ENCODE results near the gene GPC5. TPM values are rescaled to one million over a fixed set of nuclear protein-coding genes. Genes with fewer than 3 reads are reported as not detected.

GPC5 gene
- polyA plus RNA-seq, 2 of the 4 experiments (the other 2 are of a cell fraction), result not detected

GRCh38 chr13:92143766-92144165 is 745.3 kb downstream of the GPC5 start:
- no peak overlapping the region for H3K4me2 ChIP-seq
- no peaks in the 10 kb centered on the region for H3K4me1 ChIP-seq
- H3K27ac ChIP-seq, result no peak overlapping the region
- FAIRE-seq, result no peak
- H3K9me3 ChIP-seq, result no peaks in the 10 kb centered on the region
- no peak overlapping the region for H3K4me3 ChIP-seq
- TF ChIP-seq RFX5 (IDR thresholded peaks at IDR 0.05), result no peak
- TF ChIP-seq FOSL2 (IDR thresholded peaks at IDR 0.05), result no peak
- TF ChIP-seq FOSL2 (CRISPR knock-in tag; IDR thresholded peaks at IDR 0.05), result no peak
- no peak for TF ChIP-seq TP53 (CRISPR knock-in tag; IDR thresholded peaks at IDR 0.05)
- no peak for TF ChIP-seq ZSCAN20 (CRISPR knock-in tag; IDR thresholded peaks at IDR 0.05)
- no peak for TF ChIP-seq RAD21 (conservative IDR thresholded peaks at IDR 0.05 in 1 of 2, IDR thresholded peaks at IDR 0.05 in 1 of 2)
- no peak for TF ChIP-seq CBX8 (IDR thresholded peaks at IDR 0.05)
- TF ChIP-seq KDM1A (IDR thresholded peaks at IDR 0.05; ENCODE audit: low read depth), result no peak
- TF ChIP-seq GATA3 (IDR thresholded peaks at IDR 0.05; ENCODE audit: borderline replicate concordance), result no peak
- no peak for TF ChIP-seq MAFK (IDR thresholded peaks at IDR 0.05; ENCODE audit: partially characterized antibody)
- TF ChIP-seq EHF (CRISPR knock-in tag; IDR thresholded peaks at IDR 0.05), result no peak
- TF ChIP-seq E2F6 (IDR thresholded peaks at IDR 0.05; ENCODE audit: borderline replicate concordance, low read depth), result no peak
- TF ChIP-seq FOXS1 (CRISPR knock-in tag; IDR thresholded peaks at IDR 0.05), result no peak
- no peak for TF ChIP-seq EP300 (IDR thresholded peaks at IDR 0.05)
- no peak for TF ChIP-seq USF2 (IDR thresholded peaks at IDR 0.05)
- no peak for TF ChIP-seq CHD4 (IDR thresholded peaks at IDR 0.05; ENCODE audit: borderline replicate concordance)
- TF ChIP-seq MYC (IDR thresholded peaks at IDR 0.05; ENCODE audit: borderline replicate concordance, low read length), result no peak
- TF ChIP-seq MAZ (IDR thresholded peaks at IDR 0.05; ENCODE audit: borderline replicate concordance, low read depth, low read length), result no peak
- CTCF ChIA-PET, result no interaction called here
- POLR2A ChIA-PET, result no interaction called here
- no peak for ATAC-seq
- no peak for DNase-seq (ENCODE audit: low read depth in 1 of 2, low spot score in 1 of 2)

GRCh38 chr13:92150606-92151005 is 752.2 kb downstream of the GPC5 start:
- ChIA-PET POLR2A (no interaction called here), CTCF (no interaction called here)
- Histone ChIP-seq H3K27ac (no peak overlapping the region), H3K4me3 (no peak overlapping the region), H3K4me2 (no peak overlapping the region), H3K4me1 (no peaks in the 10 kb centered on the region), H3K9me3 (no peaks in the 10 kb centered on the region)
- no peak for ATAC-seq
- no peak for FAIRE-seq
- 0% methylated on average over 1 of the region's 1 CpG for WGBS (ENCODE audit: missing lambda C conversion rate)
- TF ChIP-seq FOXS1 (CRISPR knock-in tag; IDR thresholded peaks at IDR 0.05) (no peak), SREBF2 (IDR thresholded peaks at IDR 0.05) (no peak), EP300 (IDR thresholded peaks at IDR 0.05) (no peak), KDM1A (IDR thresholded peaks at IDR 0.05; ENCODE audit: low read depth) (no peak), USF2 (IDR thresholded peaks at IDR 0.05) (no peak), CHD2 (IDR thresholded peaks at IDR 0.05; ENCODE audit: low read length, partially characterized antibody) (no peak), NR3C1 (IDR thresholded peaks at IDR 0.05) (no peak), PHF8 (IDR thresholded peaks at IDR 0.05; ENCODE audit: borderline replicate concordance, low read depth) (no peak)
- DNase-seq (ENCODE audit: low read depth in 1 of 2, low spot score in 1 of 2), result no peak

- DNase-seq (ENCODE audit: low read depth in 1 of 2, low spot score in 1 of 2), result no peak
- no peak for ATAC-seq
- no peak for TF ChIP-seq HDAC2 (IDR thresholded peaks at IDR 0.05)
- TF ChIP-seq POLR2AphosphoS2 (conservative IDR thresholded peaks at IDR 0.05; ENCODE audit: low read length), result no peak
- no peak for TF ChIP-seq MAFK (IDR thresholded peaks at IDR 0.05; ENCODE audit: partially characterized antibody)
- no peaks in the 10 kb centered on the region for H3K4me1 ChIP-seq
- ChIA-PET CTCF (no interaction called here), POLR2A (no interaction called here)
- FAIRE-seq, result no peak
- no peak overlapping the region for H3K4me3 ChIP-seq
- H3K27ac ChIP-seq, result no peak overlapping the region
- H3K4me2 ChIP-seq, result no peak overlapping the region
- H3K9me3 ChIP-seq, result no peaks in the 10 kb centered on the region
- WGBS (ENCODE audit: missing lambda C conversion rate), result 0% methylated on average over 3 of the region's 3 CpGs
Measured at GRCh38 chr13:92158346-92158745, 759.9 kb downstream of the GPC5 start.

Data from A549 (cell line).